K562 (cell line): ENCODE results near the gene RIN3.

Experiments used
- CTCF ChIP-seq, 3 experiments: IDR thresholded peaks in 2 of 3; conservative IDR thresholded peaks in 1 of 3; 2 replicates each; pipeline ENCODE4 v1.5.1; 2011 to 2012; ENCODE audit warnings: low read length in 3 of 3, mild to moderate bottlenecking in 3 of 3, control low read depth in 2 of 3, improper control_type of control experiment in 1 of 3, inconsistent platforms in 1 of 3, low read depth in 1 of 3, mixed read lengths in 1 of 3, moderate library complexity in 1 of 3; ENCODE audit not compliant: insufficient read depth in 2 of 3
- ZNF609 ChIP-seq: sonication (generic); formaldehyde crosslinking; IDR thresholded peaks from 2 replicates; pipeline ENCODE4 v1.8.1; 2023; ENCODE audit warnings: missing genetic modification reagents, mild to moderate bottlenecking, borderline replicate concordance

- TF ChIP-seq CTCF (IDR thresholded peaks at IDR 0.05 in 2 of 3, conservative IDR thresholded peaks at IDR 0.05 in 1 of 3; ENCODE audit: insufficient read depth in 2 of 3, low read depth in 1 of 3, low read length in 3 of 3), result no peak
- no peak for TF ChIP-seq ZNF609 (CRISPR knock-in tag)
Observed at GRCh38 chr14:92565718-92566115, 52.1 kb downstream of the RIN3 start.
